Frontal cortex (tissue), 4 donors: Measurements from ENCODE around the gene ANOS1. TPM values are rescaled to one million over a fixed set of nuclear protein-coding genes. Genes with fewer than 3 reads are reported as not detected.

ENCODE experiments used
- DNase-seq, 2 donors: peaks; one replicate each; pipeline ENCODE4 v3.0.0; 2012; ENCODE audit warnings: low spot score in 2 of 2
- FAIRE-seq: peaks from 2 replicates; lab custom pipeline; 2012; peaks lifted over from hg19 to GRCh38; lab: Jason Lieb, UNC
- total RNA-seq: library from RNA; depleted of rRNA; stranded (reverse); fragments of >200 nt; gene quantifications from one replicate; pipeline ENCODE4 v1.2.3, GENCODE V29; 2014
- donor health status: control.
- donor health status: control.
- donor health status: control.

ANOS1 gene
- total RNA-seq, 1 donor from 2014 or later, result 23.2 TPM

GRCh38 chrX:8720136-8720535 lies 11.8 kb downstream of the ANOS1 start:
- FAIRE-seq (no peak), DNase-seq (no peak)

- no peak for DNase-seq
- FAIRE-seq, result no peak
Measured at GRCh38 chrX:8717354-8717753, 14.6 kb downstream of the ANOS1 start.

- DNase-seq (no peak), FAIRE-seq (no peak)
Measured at GRCh38 chrX:8714164-8714563, 17.8 kb downstream of the ANOS1 start.

GRCh38 chrX:8711401-8711800 lies 20.5 kb downstream of the ANOS1 start:
- DNase-seq, result no peak
- FAIRE-seq, result no peak

- DNase-seq, result no peak
- no peak for FAIRE-seq
Measured at GRCh38 chrX:8704184-8704583, 27.8 kb downstream of the ANOS1 start.

- DNase-seq (no peak), FAIRE-seq (no peak)
Measured at GRCh38 chrX:8692871-8693270, 39.1 kb downstream of the ANOS1 start.

GRCh38 chrX:8689473-8689872 lies 42.5 kb downstream of the ANOS1 start:
- DNase-seq (no peak), FAIRE-seq (no peak)

- no peak for DNase-seq
- no peak for FAIRE-seq
Measured at GRCh38 chrX:8688776-8689175, 43.2 kb downstream of the ANOS1 start.

GRCh38 chrX:8684201-8684965 lies 47.6 kb downstream of the ANOS1 start:
- FAIRE-seq (no peak), DNase-seq (no peak)

- FAIRE-seq, result no peak
- no peak for DNase-seq
Measured at GRCh38 chrX:8683687-8684086, 48.2 kb downstream of the ANOS1 start.

GRCh38 chrX:8679550-8679949 lies 52.4 kb downstream of the ANOS1 start:
- no peak for FAIRE-seq
- no peak for DNase-seq

GRCh38 chrX:8675006-8675630 lies 56.8 kb downstream of the ANOS1 start:
- no peak for DNase-seq
- no peak for FAIRE-seq

- no peak for DNase-seq
Measured at GRCh38 chrX:8673201-8673600, 58.7 kb downstream of the ANOS1 start.

GRCh38 chrX:8672176-8672575 lies 59.8 kb downstream of the ANOS1 start:
- DNase-seq (no peak), FAIRE-seq (no peak)

More at GRCh38 chrX:8673201-8673600, 58.7 kb downstream of the ANOS1 start:
- no peak for FAIRE-seq

- DNase-seq, result no peak
Measured at GRCh38 chrX:8668813-8669212, 63.1 kb downstream of the ANOS1 start.

GRCh38 chrX:8663325-8663724 lies 68.6 kb downstream of the ANOS1 start:
- FAIRE-seq (no peak), DNase-seq (no peak)

More at GRCh38 chrX:8668813-8669212, 63.1 kb downstream of the ANOS1 start:
- FAIRE-seq, result no peak

GRCh38 chrX:8657883-8658282 lies 74.1 kb downstream of the ANOS1 start:
- DNase-seq (no peak), FAIRE-seq (no peak)

GRCh38 chrX:8653956-8654355 lies 78.0 kb downstream of the ANOS1 start:
- FAIRE-seq, result no peak
- no peak for DNase-seq

- FAIRE-seq (no peak), DNase-seq (no peak)
Measured at GRCh38 chrX:8649969-8650368, 82.0 kb downstream of the ANOS1 start.

- no peak for DNase-seq
- FAIRE-seq, result no peak
Measured at GRCh38 chrX:8647176-8647575, 84.8 kb downstream of the ANOS1 start.

GRCh38 chrX:8639949-8640475 lies 91.9 kb downstream of the ANOS1 start:
- DNase-seq, result no peak
- no peak for FAIRE-seq
